Epithelial cell of proximal tubule (primary cell): ENCODE measurements around the gene DXO. TPM values are rescaled to one million over a fixed set of nuclear protein-coding genes. Genes with fewer than 3 reads are reported as not detected.
"Not testable (repeated sequence)": the region's sequence is repeated elsewhere in the genome, so short reads cannot be mapped to it uniquely, and the experiment has no call there.

Experiments
- DNase-seq: peaks from one replicate; pipeline ENCODE4 v3.0.0-alpha.2; 2011; ENCODE audit warnings: low read depth
- H3K4me3 ChIP-seq: 2 replicates; pipeline ENCODE4 v1.5.1; 2011; ENCODE audit warnings: low read depth, mild to moderate bottlenecking, low read length
- total RNA-seq: library from RNA; depleted of rRNA; stranded (reverse); fragments of >200 nt; gene quantifications from 2 replicates; pipeline ENCODE4 v1.2.3, GENCODE V29; 2015
- TF ChIP-seq, protein P1 (sequence below): conservative IDR thresholded peaks from 2 replicates; pipeline ENCODE4 v1.5.1; 2012; ENCODE audit warnings: low read depth, mild to moderate bottlenecking, low read length

Gene DXO
- total RNA-seq, 1 donor from 2014 or later = 20.0 TPM

GRCh38 chr6:31989363-31989762 is 17.4 kb upstream of the DXO start:
- not testable (repeated sequence) for DNase-seq, H3K4me3 ChIP-seq

GRCh38 chr6:31981744-31982143 is 9.8 kb upstream of the DXO start, which contains the start of gene C4A:
TSS of gene C4A (plus strand) at chr6:31982057. CDS start at chr6:31982108, 51 bp downstream.
- DNase-seq, H3K4me3 ChIP-seq: not testable (repeated sequence)

- not testable (repeated sequence) for DNase-seq
These were observed 9.1 kb upstream of the DXO start for GRCh38 chr6:31980998-31981397.

GRCh38 chr6:31980195-31980876 is 8.4 kb upstream of the DXO start:
- not testable (repeated sequence) for DNase-seq, H3K4me3 ChIP-seq

More at GRCh38 chr6:31980998-31981397, 9.1 kb upstream of the DXO start:
- not testable (repeated sequence) for H3K4me3 ChIP-seq

DNA sequence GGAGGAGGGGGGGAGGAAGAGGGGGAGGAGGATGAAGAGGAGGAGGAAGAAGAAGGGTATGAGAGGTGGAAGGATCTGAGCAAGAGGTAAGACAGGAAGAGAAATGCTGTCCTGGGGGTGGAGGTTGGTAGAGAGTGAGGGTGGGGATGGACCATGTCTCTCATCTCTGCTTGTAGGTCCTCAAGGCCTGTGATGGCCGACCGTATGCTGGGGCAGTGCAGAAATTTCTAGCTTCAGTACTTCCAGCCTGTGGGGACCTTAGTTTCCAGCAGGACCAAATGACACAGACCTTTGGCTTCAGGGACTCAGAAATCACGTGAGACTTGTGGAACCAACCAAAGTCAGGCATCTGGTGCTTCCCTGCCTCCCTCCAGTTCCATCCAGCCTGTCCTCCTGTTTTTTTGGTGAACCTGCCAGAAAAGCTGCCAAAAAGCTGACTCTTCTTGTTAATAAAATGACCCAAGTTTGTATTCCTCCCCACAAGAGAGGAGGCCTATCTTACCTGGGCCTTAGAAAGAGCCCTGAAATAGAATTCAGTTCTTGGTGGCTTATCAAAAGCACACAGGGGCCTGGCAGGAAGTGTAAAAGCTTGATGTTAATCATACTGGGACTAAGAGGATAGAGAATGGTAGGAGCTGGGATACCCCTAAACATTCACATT is 7.4 kb upstream of the DXO start:
- H3K4me3 ChIP-seq = no peak overlapping the region
- TF ChIP-seq, protein P1, sequence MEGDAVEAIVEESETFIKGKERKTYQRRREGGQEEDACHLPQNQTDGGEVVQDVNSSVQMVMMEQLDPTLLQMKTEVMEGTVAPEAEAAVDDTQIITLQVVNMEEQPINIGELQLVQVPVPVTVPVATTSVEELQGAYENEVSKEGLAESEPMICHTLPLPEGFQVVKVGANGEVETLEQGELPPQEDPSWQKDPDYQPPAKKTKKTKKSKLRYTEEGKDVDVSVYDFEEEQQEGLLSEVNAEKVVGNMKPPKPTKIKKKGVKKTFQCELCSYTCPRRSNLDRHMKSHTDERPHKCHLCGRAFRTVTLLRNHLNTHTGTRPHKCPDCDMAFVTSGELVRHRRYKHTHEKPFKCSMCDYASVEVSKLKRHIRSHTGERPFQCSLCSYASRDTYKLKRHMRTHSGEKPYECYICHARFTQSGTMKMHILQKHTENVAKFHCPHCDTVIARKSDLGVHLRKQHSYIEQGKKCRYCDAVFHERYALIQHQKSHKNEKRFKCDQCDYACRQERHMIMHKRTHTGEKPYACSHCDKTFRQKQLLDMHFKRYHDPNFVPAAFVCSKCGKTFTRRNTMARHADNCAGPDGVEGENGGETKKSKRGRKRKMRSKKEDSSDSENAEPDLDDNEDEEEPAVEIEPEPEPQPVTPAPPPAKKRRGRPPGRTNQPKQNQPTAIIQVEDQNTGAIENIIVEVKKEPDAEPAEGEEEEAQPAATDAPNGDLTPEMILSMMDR = no peak
- no peak for DNase-seq

- TF ChIP-seq, protein P1 = no peak
- no peak overlapping the region for H3K4me3 ChIP-seq
- no peak for DNase-seq
These were observed 6.9 kb upstream of the DXO start for GRCh38 chr6:31978831-31979230.

DNA sequence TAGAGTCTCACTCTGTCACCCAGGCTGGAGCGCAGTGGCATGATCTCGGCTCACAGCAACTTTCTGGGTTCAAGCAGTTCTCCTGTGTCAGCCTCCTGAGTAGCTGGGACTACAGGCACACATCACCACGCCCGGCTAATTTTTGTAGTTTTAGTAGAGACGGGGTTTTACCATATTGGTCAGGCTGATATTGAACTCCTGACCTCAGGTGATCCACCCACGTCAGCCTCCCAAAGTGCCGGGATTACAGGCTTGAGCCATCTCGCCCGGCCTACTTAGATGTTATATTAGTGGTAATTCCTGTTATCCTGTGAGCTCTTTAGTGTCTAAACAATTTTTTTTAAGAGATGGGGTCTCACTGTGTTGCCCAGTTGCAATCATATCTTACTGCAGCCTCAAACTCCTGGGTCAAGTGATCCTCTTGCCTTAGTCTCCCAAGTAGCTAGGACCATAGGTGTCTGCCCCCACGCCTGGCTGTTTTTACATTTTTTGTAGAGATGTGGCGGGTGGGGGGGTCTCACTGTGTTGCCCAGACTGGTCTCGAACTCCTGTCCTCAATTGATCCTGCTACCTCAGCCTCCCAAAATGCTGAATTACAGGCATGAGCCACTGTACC is 6.0 kb upstream of the DXO start:
- no peak overlapping the region for H3K4me3 ChIP-seq
- TF ChIP-seq, protein P1 = no peak
- DNase-seq = no peak

DNA sequence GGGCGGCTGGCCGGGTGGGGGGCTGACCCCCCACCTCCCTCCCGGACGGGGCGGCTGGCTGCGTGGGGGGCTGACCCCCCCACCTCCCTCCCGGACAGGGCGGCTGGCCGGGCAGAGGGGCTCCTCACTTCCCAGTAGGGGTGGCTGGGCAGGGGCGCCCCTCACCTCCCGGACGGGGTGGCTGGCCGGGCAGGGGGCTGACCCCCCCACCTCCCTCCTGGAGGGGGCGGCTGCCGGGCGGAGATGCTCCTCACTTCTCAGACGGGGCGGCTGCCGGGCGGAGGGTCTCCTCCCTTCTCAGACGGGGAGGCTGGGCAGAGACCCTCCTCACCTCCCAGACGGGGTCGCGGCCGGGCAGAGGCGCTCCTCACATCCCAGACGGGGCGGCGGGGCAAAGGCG is 4.1 kb upstream of the DXO start:
- not testable (repeated sequence) for H3K4me3 ChIP-seq, DNase-seq

DNA sequence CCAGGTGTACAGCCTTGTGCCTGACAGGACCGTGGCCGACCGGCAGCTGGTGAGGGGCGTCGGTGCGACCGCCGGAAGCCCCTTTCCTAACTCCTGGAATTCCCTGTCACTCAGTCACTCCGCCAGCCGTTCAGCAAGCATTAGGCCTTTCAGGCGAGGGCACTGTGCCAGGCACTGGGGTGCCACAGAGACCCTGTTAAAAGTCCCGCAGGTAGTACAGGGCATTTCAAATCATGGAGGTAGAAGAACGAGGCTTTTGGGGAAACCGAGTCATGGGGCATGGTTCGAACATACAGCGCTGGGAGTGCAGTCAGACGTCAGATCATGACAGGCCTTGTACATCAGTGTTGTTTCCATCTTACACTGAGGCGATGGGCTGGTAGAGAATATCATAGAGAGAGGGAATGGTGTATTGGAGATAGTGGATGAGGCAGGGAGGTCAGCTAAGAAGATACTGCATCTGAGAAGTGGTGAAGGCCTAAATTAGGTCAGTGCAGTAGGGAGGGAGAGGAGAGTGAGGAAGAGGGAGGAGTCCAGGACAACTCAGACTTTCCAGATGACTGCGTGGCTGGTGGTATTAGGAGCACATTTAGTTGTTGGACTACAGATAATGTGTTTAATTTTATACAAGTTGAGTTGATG is 892 bp upstream of the DXO start:
- H3K4me3 ChIP-seq = peak overlapping the region; percentile 90
- TF ChIP-seq, protein P1 = no peak
- no peak for DNase-seq
